ENCODE measurements around the gene ATP2B2.
"Not testable (repeated sequence)": the region's sequence is repeated elsewhere in the genome, so short reads cannot be mapped to it uniquely, and the experiment has no call there.

The ATP2B2 gene

GRCh38 chr3:10399634-10400033, 105.8 kb downstream of the ATP2B2 start:
- no peak for DNase-seq (ENCODE audit: low spot score)

GRCh38 chr3:10398341-10398740, 107.0 kb downstream of the ATP2B2 start:
- DNase-seq (ENCODE audit: low spot score): no peak

- no peak for DNase-seq (ENCODE audit: low spot score)
Measured at GRCh38 chr3:10397879-10398278, 107.5 kb downstream of the ATP2B2 start.

- no peak for DNase-seq (ENCODE audit: low spot score)
Measured at GRCh38 chr3:10396931-10397330, 108.5 kb downstream of the ATP2B2 start.

- no peak for DNase-seq (ENCODE audit: low spot score)
Measured at GRCh38 chr3:10396083-10396482, 109.3 kb downstream of the ATP2B2 start.

GRCh38 chr3:10395671-10396070, 109.7 kb downstream of the ATP2B2 start:
- no peak for DNase-seq (ENCODE audit: low spot score)

GRCh38 chr3:10395196-10395595, 110.2 kb downstream of the ATP2B2 start:
- DNase-seq (ENCODE audit: low spot score): no peak

- DNase-seq (ENCODE audit: low spot score): no peak
Measured at GRCh38 chr3:10394491-10395025, 110.8 kb downstream of the ATP2B2 start.

GRCh38 chr3:10393514-10393913, 111.9 kb downstream of the ATP2B2 start:
- no peak for DNase-seq (ENCODE audit: low spot score)

GRCh38 chr3:10392906-10393461, 112.4 kb downstream of the ATP2B2 start:
- no peak for DNase-seq (ENCODE audit: low spot score)

- DNase-seq (ENCODE audit: low spot score): no peak
Measured at GRCh38 chr3:10392244-10392643, 113.1 kb downstream of the ATP2B2 start.

GRCh38 chr3:10391391-10391790, 114.0 kb downstream of the ATP2B2 start:
- DNase-seq (ENCODE audit: low spot score): no peak

- no peak for DNase-seq (ENCODE audit: low spot score)
Measured at GRCh38 chr3:10390641-10391373, 114.6 kb downstream of the ATP2B2 start.

- DNase-seq (ENCODE audit: low spot score): no peak
Measured at GRCh38 chr3:10389995-10390394, 115.4 kb downstream of the ATP2B2 start.

GRCh38 chr3:10389339-10389738, 116.0 kb downstream of the ATP2B2 start:
- no peak for DNase-seq (ENCODE audit: low spot score)

GRCh38 chr3:10387881-10388609, 117.3 kb downstream of the ATP2B2 start:
- DNase-seq (ENCODE audit: low spot score): no peak

GRCh38 chr3:10386121-10386520, 119.3 kb downstream of the ATP2B2 start:
- no peak for DNase-seq (ENCODE audit: low spot score)

- no peak for DNase-seq (ENCODE audit: low spot score)
Measured at GRCh38 chr3:10384541-10385360, 120.6 kb downstream of the ATP2B2 start.

- DNase-seq (ENCODE audit: low spot score): no peak
Measured at GRCh38 chr3:10383850-10384248, 121.5 kb downstream of the ATP2B2 start.

- no peak for DNase-seq (ENCODE audit: low spot score)
Measured at GRCh38 chr3:10382892-10383849, 122.2 kb downstream of the ATP2B2 start.

GRCh38 chr3:10382445-10382844, 122.9 kb downstream of the ATP2B2 start:
- DNase-seq (ENCODE audit: low spot score): not testable (repeated sequence)

Data from HuH-7 (cell line).